AG04450 (cell line): ENCODE results near the gene SPATA6L. TPM values are rescaled to one million over a fixed set of nuclear protein-coding genes. Genes with fewer than 3 reads are reported as not detected.

Source experiments
- CTCF ChIA-PET: fragments of 300-600, 350-600 bp; formaldehyde crosslinking; extraction: SDS; loops from one replicate; lab custom pipeline; 2022; ENCODE audit warnings: antibody characterized with exemption, inconsistent platforms; lab: Charles Lee
- POLR2A ChIA-PET: fragments of 350-600 bp; formaldehyde crosslinking; extraction: SDS; loops from one replicate; lab custom pipeline; 2021; ENCODE audit warnings: antibody characterized with exemption, inconsistent platforms; lab: Yijun Ruan, JAX
- DNase-seq: peaks from one replicate; pipeline ENCODE4 v3.0.0-alpha.2; 2011; ENCODE audit warnings: low read depth, low spot score
- H3K27ac ChIP-seq: one replicate; pipeline ENCODE4 v1.5.1; 2012; ENCODE audit warnings: low read depth, low read length, control low read depth
- H3K27me3 ChIP-seq: one replicate; pipeline ENCODE4 v1.6.0; 2012; ENCODE audit warnings: low read length; ENCODE audit not compliant: control insufficient read depth, insufficient read depth
- H3K4me3 ChIP-seq: 2 replicates; pipeline ENCODE4 v1.5.1; 2011; ENCODE audit warnings: mild to moderate bottlenecking, low read depth, low read length, control low read depth
- H3K9me3 ChIP-seq: 2 replicates; pipeline ENCODE4 v1.5.1; 2012; ENCODE audit warnings: low read length; ENCODE audit not compliant: control insufficient read depth, insufficient read depth
- CTCF ChIP-seq: IDR thresholded peaks from 2 replicates; pipeline ENCODE4 v1.5.1; 2011; ENCODE audit warnings: low read depth, low read length, control low read depth, inconsistent platforms
- polyA plus RNA-seq: library from polyadenylated mRNA; depleted of rRNA; stranded (reverse); fragments of >200 nt; gene quantifications from 2 replicates; pipeline ENCODE4 v1.2.3, GENCODE V29; 2011

Gene SPATA6L
- polyA plus RNA-seq, 1 experiment = 1.0 TPM

- no peak; the same call in 1 of the 2 replicates for TF ChIP-seq CTCF
- peak; percentile 75 for DNase-seq
- H3K27ac ChIP-seq = peak within 1 kb of the TSS; percentile 93
- H3K4me3 ChIP-seq = peak within 1 kb of the TSS; percentile 89
- no peaks in the 10 kb centered on the region for H3K27me3 ChIP-seq
- no peaks in the 10 kb centered on the region; the same call in 1 of the 2 replicates for H3K9me3 ChIP-seq
- CTCF ChIA-PET = interaction anchor here (0.6 to 1.0 kb wide), 4 partner anchors 14 to 61 kb away, joined by 3 to 4 read pairs (median 3); partner anchors contain the start of gene SPATA6L
- POLR2A ChIA-PET = interaction anchor here (0.6 to 1.0 kb wide), 5 partner anchors 13 to 305 kb away, joined by 3 read pairs; partner anchors contain the start of genes JAK2, PLPP6 and SPATA6L
Observed at GRCh38 chr9:4679268-4680172, 13.2 kb upstream of the SPATA6L start, which contains the start of gene CDC37L1. TSS of gene CDC37L1 (plus strand) at chr9:4679569. CDS start at chr9:4679768, 199 bp downstream.

GRCh38 chr9:4678679-4679267 is 12.5 kb upstream of the SPATA6L start:
- ChIA-PET CTCF (interaction anchor here (0.7 to 1.0 kb wide), 2 partner anchors 22 to 62 kb away, joined by 3 read pairs; no protein-coding TSS in a partner anchor), POLR2A (interaction anchor here (0.8 to 1.0 kb wide), 4 partner anchors 12 to 306 kb away, joined by 3 read pairs; partner anchors contain the start of genes JAK2, PLPP6 and SPATA6L)
- H3K27me3 ChIP-seq = no peaks in the 10 kb centered on the region
- DNase-seq = no peak
- H3K9me3 ChIP-seq = no peaks in the 10 kb centered on the region; the same call in 1 of the 2 replicates
- TF ChIP-seq CTCF = no peak
- peak overlapping the region; percentile 89 for H3K4me3 ChIP-seq
- H3K27ac ChIP-seq = peak overlapping the region; percentile 93

DNA sequence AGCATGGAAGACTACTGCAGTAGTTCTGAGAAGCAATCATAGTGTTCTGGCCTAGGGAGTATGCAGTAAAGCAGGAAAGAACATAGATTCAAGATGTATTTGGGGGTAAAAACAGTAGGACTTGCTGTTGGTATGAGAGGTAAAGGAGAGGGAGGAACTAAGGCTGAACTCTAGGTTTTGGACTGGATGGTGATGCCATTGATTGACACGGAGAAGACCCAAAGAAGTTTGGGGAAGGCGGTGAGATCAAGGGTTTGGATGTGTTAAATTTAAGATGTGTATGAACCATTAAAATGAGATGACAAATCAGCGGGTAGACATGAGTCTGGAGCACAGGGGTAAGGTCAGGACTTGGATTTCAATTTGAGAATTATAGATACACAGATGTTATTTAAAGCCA is 11.1 kb upstream of the SPATA6L start:
- no peak for TF ChIP-seq CTCF
- ChIA-PET POLR2A (interaction anchor here (0.7 kb wide), 2 partner anchors 39 to 1481 kb away, joined by 4 to 5 read pairs; no protein-coding TSS in a partner anchor), CTCF (interaction anchor here (0.6 kb wide), 1 partner anchor 1817 kb away, joined by 3 read pairs; no protein-coding TSS in a partner anchor)
- no peak overlapping the region for H3K27ac ChIP-seq
- DNase-seq = no peak
- no peaks in the 10 kb centered on the region for H3K27me3 ChIP-seq
- no peaks in the 10 kb centered on the region; the same call in 1 of the 2 replicates for H3K9me3 ChIP-seq
- H3K4me3 ChIP-seq = no peak overlapping the region

- POLR2A ChIA-PET = no interaction called here
- DNase-seq = peak; percentile 85
- TF ChIP-seq CTCF = no peak
- H3K4me3 ChIP-seq = no peak overlapping the region
- peak overlapping the region; percentile 63 for H3K27ac ChIP-seq
- no peaks in the 10 kb centered on the region for H3K27me3 ChIP-seq
- CTCF ChIA-PET = interaction anchor here (1.0 kb wide), 1 partner anchor 75 kb away, joined by 3 read pairs; no protein-coding TSS in a partner anchor
- no peaks in the 10 kb centered on the region; the same call in 1 of the 2 replicates for H3K9me3 ChIP-seq
Observed at GRCh38 chr9:4674783-4675182, 8.5 kb upstream of the SPATA6L start.
